ENCODE measurements around the gene EFCAB8.
"Not testable (repeated sequence)": the region's sequence is repeated elsewhere in the genome, so short reads cannot be mapped to it uniquely, and the experiment has no call there.

Gene EFCAB8

GRCh38 chr20:32885185-32885584 lies 26.5 kb downstream of the EFCAB8 start:
- H3K27ac ChIP-seq: no peak overlapping the region
- no peak overlapping the region for H3K4me3 ChIP-seq

DNA sequence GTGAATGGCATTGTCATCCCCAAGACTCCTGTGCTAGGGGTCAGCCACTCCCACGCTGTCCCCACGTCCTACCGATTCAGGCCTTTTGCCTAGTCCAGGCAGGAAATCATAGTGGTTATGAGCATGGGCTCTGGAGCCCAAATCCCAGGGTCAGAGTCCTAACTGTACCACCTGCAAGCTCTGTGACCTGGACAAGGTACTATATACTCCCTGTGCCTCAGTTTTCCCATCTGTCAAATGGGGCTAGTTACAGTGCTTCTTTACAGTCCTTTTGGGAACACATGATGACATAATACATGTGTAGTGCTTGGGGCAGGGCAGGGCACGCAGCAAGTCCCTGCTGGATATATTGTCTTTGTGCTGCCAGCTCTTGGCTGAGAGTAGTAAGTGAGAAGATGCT lies 27.2 kb downstream of the EFCAB8 start:
- no peak overlapping the region for H3K4me3 ChIP-seq
- no peak overlapping the region for H3K27ac ChIP-seq

DNA sequence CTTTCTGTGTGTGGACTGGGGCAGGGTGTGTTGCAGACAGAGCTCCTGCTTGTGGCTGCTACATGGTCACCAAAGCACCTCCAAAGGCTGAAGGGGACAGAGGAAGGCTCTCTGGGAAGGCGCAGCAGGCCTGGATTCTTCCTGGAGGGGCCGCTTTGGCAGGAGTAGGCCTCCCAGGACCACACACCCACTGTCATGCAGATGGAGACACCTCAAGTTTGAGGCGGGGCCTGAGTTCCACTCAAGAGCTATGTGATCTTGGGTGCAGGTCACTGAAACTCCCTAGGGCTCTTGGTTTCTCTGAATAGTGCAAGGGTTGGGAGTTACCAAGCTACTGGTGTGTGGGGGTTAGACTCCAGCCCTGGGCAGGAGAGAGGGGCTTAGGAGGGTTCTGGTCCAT lies 27.9 kb downstream of the EFCAB8 start:
- Histone ChIP-seq H3K27ac (no peak overlapping the region), H3K4me3 (no peak overlapping the region)

DNA sequence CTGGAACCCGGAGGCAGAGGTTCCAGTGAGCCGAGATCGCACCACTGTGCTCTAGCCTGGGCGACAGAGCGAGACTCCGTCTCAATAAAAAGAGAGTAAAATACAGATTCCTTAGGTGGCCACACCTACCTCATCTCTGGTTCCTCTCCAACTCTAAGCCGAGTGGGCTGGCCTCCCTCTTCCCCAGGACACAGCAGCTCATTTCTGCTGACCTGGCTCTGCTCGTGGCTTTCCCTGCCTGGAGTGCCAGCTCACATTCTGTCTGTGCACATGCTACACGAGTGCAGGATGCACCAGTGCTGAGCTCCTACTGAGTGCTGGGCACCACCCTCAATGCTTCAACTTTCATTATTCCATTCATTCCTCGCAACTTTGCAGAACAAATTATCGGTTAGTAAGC lies 28.8 kb downstream of the EFCAB8 start:
- no peak overlapping the region for H3K4me3 ChIP-seq
- no peak overlapping the region for H3K27ac ChIP-seq

- Histone ChIP-seq H3K4me3 (no peak overlapping the region), H3K27ac (no peak overlapping the region)
These were observed 29.9 kb downstream of the EFCAB8 start for GRCh38 chr20:32888636-32889035.

GRCh38 chr20:32889281-32889680 lies 30.6 kb downstream of the EFCAB8 start:
- Histone ChIP-seq H3K27ac (no peak overlapping the region), H3K4me3 (no peak overlapping the region)

- no peak overlapping the region for H3K4me3 ChIP-seq
- no peak overlapping the region for H3K27ac ChIP-seq
These were observed 32.8 kb downstream of the EFCAB8 start for GRCh38 chr20:32891491-32891890.

- Histone ChIP-seq H3K4me3 (no peak overlapping the region), H3K27ac (no peak overlapping the region)
These were observed 33.4 kb downstream of the EFCAB8 start for GRCh38 chr20:32891926-32892660.

DNA sequence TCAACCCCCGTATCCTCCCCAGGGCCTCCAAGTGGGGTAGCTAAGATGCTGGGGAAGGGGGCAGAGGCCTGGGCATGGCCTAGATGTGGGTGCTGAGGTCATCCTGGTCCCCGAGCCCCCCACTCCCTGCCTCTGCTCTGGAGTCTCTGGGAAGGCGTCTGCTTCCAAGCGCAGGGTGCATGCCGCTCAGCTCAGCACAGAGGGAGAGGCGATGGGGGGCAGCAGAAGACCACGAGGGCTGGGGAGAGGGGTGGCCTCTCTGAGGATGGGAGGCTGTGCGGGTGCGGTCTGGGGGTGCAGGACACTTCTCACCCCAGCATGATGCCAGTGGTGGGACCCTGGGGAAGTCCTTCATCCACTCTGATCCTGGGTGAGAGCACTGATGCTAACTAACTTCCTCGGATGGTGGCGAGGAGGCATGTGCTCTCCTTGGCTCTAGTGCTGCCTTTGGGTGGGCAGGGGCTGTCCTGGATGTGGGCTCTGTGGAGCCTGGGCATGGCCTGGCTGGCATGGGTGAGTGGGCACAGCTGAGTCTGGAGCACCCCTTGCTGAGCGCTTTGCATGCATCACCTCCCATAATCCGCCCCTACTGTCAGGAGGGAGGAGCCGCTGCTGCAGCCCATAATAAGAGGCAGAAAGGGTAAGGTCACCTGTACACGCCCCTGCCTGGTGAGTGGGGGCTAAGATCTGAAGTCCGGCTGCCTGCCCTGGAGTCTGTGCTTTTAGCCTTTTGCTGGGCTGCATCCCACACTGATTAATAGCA lies 34.7 kb downstream of the EFCAB8 start:
- no peak overlapping the region for H3K4me3 ChIP-seq
- no peak overlapping the region for H3K27ac ChIP-seq

DNA sequence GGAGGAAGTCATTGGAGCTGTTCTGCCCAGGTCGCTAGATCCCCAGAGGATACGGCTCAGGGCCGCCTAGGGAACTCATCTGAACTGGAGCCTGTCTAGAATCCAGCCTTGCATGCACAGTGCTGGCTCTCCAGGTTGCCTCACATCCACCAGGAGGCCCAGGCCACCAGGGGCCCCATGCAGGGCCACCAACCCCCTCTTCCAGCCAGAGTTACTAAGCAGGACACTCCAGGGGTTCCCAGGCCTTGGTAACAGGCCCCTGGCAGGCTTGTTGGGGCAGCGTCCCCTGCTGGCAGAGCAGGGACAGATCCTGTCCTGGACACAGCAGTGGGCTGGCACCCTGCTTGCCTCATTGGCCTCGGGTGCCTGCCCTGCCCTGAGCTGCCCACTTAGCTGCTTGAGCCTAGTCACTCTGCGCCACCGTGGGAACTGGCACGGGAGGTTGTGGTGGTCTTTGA lies 35.3 kb downstream of the EFCAB8 start:
- no peak overlapping the region for H3K4me3 ChIP-seq
- H3K27ac ChIP-seq: no peak overlapping the region

DNA sequence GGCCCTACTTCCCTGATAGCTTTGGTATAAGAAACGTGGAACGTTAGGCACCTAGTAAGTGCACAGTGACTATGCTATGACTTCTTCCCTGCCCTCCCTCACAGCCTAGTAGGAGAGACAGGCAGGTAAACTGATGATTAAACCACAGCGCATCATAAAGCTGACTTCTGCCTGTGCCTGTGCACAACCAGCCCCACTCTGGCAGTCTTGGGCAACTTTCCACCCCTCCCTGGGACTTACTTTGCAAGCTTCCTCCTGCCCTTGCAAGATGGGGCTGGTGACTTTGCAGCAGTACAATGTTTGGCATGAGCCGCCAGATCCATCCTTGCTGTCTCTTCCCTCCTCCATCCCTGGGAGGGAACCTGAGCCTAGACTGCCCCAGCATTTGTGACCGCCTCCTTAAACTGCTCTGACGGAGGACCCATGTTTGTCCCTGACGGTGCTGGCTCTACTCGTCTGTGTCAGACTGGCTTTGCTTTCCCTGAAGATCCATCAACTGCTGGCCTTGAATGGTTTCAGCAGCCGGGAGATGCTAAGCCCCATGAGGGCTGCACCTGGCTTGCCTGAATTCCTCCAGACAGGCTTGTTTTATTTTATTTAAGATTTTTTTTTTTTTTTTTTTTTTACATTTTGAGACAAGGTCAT lies 36.1 kb downstream of the EFCAB8 start:
- Histone ChIP-seq H3K27ac (no peak overlapping the region), H3K4me3 (no peak overlapping the region)

- H3K4me3 ChIP-seq: no peak overlapping the region
- H3K27ac ChIP-seq: no peak overlapping the region
These were observed 38.0 kb downstream of the EFCAB8 start for GRCh38 chr20:32896521-32897280.

GRCh38 chr20:32898729-32899128 lies 40.0 kb downstream of the EFCAB8 start:
- no peak overlapping the region for H3K27ac ChIP-seq
- H3K4me3 ChIP-seq: no peak overlapping the region

- H3K27ac ChIP-seq: no peak overlapping the region
- no peak overlapping the region for H3K4me3 ChIP-seq
These were observed 44.0 kb downstream of the EFCAB8 start for GRCh38 chr20:32902456-32903420.

DNA sequence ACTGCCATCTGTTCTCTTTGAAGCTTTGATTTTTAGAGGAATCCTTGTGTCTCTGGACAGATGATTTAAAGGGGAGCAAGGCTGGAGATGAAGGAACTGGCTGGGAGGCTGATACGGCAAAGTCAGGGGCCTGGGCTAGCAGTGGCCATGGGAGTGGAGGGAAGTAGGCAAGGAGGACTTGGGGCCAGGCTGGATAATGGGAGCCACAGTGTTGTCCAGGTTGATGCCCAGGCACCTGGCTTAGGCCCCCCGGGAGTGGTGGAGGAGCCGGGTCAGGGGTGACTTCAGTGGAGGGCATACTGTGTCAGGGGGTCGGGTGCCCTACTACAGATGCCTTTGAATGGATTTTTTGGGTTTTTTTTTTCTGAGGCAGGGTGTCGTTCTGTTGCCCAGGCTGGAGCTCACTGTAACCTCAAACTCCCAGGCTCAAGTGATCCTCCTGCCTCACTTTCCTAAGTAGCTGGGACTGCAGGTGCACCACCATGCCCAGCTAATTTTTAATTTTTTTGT lies 45.0 kb downstream of the EFCAB8 start:
- Histone ChIP-seq H3K4me3 (no peak overlapping the region), H3K27ac (no peak overlapping the region)

- H3K27ac ChIP-seq, H3K4me3 ChIP-seq: not testable (repeated sequence)
These were observed 46.0 kb downstream of the EFCAB8 start for GRCh38 chr20:32904678-32905077.

GRCh38 chr20:32906200-32906599 lies 47.5 kb downstream of the EFCAB8 start:
- H3K27ac ChIP-seq: no peak overlapping the region
- no peak overlapping the region for H3K4me3 ChIP-seq

DNA sequence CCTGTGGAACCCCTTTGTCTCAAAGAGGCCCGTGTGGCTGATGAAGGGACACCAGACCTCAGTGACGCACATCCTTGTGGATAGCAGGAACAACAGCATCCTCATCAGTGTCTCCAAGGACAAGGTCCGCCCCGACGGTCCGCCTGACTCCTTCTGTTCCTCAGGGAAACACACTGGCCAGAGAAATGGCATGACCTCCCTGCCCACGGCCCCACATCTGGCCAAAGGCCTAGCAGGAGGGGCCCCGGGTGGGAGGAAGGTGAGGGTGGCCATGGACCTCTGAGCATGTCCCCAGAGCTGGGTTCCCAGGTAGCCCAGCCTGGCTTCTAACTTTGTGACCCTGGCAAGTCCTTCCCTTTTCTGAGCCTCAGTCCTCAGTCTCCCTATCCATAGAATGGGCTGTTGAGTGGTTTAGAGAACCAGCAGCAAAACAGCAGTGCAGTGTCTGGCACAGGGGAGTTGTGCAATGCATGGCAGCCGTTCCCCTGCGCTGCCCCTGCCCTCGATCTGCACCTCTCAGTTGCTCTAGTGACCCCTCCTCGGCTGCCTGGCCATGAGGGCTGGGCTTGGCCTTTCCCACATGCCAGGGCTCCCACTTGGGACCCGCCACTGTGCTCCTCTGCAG lies 48.3 kb downstream of the EFCAB8 start:
- H3K27ac ChIP-seq: no peak overlapping the region
- no peak overlapping the region for H3K4me3 ChIP-seq
